Measurements from ENCODE around the gene SERGEF.

SERGEF gene

DNA sequence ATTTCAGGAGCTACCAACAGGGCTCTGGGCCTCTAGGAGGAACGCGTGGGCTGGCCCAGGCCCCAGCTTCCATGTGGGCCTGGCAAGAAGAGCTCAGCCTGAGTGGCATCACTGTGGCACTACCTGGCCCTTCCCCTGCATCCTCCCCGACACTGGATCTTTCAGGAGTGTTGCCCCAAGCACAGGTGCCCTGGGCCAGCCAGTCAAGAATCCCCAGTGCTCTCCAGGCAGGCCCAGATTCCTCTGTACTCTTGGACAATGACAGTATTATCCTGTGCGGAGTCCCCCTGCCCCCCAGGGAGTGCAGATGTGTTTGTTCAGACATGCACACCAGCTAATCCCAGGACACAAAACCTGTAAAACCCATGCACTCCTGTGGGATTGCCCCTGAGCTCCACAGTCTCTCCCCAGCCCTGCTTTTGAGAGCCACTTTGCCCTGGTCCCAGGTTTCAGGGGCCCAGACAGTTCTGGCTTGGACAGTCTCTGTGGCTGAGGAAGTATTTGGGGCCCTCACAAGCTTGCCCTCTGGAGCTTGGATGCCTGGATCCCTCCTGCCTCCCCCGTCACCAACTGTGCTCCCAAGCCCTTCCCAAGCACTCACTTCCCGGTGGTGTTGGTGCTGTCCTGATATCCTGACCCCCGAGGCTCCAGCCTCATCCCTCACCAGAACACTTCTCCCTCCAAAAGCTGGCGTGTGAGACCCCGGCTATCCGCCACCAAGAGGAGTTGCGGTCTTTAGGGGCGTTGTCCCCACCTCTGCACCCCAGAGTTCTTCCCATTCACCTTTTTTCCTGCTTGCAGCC, 238.4 kb downstream of the SERGEF start:
- in situ Hi-C loops (cut with MboI; ENCODE audit: low sequenced_read_pairs) = no loop called here

DNA sequence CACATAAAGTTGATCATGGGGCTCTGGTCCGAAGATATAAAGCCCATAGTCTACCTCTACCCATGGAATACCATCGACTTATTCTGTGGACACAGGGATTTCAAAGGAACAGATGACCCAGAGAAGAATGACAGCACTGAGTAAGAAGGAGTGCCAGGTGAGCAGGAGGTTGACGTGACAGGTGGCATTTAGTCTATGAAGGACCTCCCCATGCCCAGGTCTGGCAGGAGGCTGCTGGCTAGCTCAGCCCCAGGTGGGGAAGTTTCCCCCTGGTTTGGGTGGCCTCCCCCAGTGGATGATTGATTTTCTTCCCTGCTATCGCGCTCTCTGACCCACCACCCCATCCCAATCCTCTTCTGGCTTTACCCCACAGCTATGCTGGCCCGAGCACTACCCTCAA, 239.2 kb downstream of the SERGEF start:
- in situ Hi-C loops (cut with MboI; ENCODE audit: low sequenced_read_pairs) = no loop called here

DNA sequence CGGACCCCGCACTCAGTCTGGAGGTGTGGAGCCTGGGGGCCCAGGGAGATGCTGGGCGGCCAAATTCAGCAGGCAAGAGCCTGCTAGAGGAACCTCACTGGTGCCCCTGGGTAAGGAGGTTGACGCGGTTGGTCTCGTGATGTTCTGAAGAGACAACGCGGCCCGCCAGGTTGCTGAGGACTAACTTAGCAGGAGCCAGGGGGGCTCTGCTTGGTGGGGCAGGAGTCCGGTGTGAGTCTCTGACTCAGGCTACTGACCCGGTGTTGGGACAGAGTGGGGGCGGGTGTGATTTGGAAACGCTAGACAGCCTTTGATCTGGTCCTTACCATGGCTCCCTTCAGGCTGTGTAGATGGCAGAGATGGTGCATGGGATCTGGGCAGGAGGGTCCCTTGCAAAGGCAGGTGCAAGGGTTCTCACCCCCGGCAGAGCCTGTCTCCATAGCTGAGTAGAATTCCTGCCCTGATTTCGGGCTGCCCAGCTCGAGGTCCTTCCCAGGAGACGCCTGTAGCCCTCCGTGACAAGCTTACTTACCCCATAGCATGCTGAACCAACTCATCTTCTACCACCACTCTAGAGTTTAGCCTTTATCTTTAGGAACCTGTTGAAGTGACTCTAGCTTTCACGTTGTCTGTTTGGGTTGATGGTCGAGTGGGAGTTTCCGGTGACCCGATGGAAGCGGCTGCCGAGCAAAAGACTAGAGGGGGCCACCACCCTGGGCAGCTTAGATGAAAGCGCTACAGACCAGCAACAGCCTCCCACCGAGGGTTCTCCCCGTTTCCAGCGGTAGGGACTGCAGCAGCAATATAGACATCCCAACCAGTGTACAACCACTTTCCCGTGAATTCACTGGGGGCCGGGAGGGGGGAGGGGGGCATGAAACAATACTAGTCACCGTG, 239.9 kb downstream of the SERGEF start:
- in situ Hi-C loops (cut with MboI; ENCODE audit: low sequenced_read_pairs) = no loop called here

DNA sequence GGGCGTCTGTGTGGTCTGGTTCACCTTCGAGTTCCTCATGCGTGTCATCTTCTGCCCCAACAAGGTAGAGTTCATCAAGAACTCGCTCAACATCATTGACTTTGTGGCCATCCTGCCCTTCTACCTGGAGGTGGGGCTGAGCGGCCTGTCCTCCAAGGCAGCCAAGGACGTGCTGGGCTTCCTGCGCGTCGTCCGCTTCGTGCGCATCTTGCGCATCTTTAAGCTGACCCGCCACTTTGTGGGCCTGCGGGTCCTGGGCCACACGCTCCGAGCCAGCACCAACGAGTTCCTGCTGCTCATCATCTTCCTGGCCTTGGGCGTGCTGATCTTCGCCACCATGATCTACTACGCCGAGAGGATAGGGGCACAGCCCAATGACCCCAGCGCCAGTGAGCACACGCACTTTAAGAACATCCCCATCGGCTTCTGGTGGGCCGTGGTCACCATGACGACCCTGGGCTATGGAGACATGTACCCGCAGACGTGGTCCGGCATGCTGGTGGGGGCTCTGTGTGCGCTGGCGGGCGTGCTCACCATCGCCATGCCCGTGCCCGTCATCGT, 240.9 kb downstream of the SERGEF start:
- in situ Hi-C loops (cut with MboI; ENCODE audit: low sequenced_read_pairs) = no loop called here

DNA sequence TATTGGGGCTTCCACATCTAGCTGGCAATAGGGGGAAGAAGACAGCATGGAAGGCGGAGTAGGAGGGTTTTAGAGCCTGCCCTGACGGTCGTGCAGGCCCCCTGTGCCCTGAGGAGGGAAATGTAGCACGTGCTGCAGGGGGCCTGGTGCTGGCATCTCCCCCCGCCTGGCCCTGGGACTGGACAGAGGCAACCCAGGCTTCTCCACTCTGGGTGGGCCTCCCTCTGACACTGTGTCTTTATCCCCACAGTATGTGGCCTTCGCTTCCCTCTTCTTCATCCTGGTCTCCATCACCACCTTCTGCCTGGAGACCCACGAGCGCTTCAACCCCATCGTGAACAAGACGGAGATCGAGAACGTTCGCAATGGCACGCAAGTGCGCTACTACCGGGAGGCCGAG, 241.4 kb downstream of the SERGEF start:
- in situ Hi-C loops (cut with MboI; ENCODE audit: low sequenced_read_pairs) = no loop called here

DNA sequence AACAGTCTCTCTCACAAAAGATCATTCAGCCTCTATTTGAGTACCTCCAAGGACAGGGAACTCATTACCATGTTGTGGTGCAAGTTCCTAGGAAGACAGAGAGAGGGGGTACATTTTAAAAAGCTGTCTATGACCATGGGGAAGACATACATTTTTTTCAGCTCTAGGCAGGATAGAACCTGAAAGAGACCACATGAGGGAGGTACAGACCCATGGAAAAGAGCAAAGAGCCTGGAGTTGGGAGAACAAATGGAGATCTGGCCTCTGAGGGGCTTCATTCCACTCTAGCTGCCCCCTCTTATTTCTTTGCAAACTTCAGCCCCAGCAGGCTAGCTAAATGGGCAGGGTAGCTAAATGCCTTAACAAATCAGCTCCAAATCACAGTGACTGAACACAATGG, 241.9 kb downstream of the SERGEF start:
- in situ Hi-C loops (cut with MboI; ENCODE audit: low sequenced_read_pairs) = no loop called here

DNA sequence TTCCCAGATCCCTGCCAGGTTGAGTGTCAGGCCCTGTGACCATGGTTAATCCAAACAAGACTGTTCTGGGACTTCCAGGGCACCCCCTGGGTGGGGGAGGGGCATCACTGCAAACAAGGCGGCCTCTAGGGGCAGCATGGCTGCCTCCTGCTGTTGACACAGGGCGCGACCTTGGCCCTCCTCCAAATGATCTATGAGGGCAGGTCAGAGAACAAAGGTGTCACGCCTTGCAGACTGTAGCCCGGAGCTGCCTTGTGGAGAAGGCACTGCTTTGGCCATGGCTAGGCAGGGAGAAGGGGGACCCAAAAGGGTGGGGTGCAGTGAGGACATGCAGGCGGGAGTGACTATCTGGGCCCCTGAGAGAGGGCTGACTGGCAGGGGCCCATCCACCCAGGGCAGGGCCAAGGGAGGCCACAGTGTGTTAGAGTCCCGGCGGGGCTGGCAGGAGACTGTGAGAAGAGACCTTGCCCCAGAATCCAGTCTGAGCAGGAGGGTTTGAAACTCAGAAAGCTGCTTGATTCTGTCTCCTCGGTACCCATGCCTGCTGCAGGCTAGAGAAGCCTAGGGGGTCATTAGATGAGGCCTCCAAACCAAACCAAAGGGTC, 242.7 kb downstream of the SERGEF start:
- in situ Hi-C loops (cut with MboI; ENCODE audit: low sequenced_read_pairs) = no loop called here

DNA sequence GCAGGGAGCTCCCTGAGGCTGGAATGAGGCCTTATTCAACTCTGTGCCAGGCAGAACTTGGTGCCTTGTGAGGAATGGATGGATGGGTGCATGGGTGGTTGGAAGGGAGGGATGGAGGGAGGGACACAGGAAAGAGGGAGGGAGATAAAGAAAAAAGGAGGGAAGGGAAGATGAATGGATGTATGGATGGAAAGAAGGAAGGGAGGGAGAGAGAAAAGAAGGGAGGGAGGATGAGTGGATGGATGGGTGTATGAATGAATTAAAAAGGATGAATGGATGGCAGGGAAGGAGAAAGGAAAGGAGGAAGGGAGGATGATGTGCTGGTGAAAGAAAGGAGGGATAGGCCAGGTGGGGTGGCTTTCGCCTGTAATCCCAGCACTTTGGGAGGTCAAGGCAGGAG, 243.6 kb downstream of the SERGEF start:
- in situ Hi-C loops (cut with MboI; ENCODE audit: low sequenced_read_pairs) = no loop called here

DNA sequence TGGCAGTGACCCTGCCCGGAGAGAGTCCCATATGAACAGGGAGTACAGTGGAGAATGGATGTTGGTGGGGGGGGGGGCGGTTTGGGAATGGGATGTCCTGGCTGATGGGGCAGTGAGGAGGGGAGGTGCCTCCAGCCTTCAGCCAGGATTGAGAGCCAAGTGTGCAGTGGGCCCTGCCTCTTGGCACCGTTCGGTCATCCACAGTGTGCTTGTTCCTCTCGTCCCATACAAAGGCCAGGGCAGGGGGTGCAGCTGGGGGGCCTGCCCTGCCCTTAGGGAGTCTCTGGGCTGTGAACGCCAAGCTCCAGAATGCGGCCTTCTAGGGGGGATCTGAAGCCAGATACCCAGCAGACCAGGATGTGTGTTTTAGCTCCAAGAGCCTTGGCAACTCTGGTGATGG, 244.3 kb downstream of the SERGEF start:
- in situ Hi-C loops (cut with MboI; ENCODE audit: low sequenced_read_pairs) = no loop called here

DNA sequence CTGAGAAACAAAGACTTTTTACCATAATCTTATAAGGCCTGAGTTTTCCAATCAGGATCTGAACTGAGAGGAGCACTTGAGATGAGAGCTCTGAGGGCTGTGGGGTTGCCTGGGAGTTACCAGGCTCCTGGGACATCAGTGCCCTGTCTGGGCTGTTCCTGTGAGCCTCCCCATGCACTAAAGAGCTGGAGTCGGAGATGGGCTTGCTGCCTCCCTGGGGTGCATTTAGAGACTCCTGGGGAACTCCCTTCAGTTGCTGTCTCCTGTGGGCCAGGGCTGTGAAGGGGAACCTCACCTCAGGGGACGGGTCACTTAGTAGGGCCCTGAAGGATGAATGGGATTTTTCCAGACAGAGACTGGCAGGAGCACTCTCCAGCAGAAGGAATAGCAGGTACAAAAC, 244.9 kb downstream of the SERGEF start:
- in situ Hi-C loops (cut with MboI; ENCODE audit: low sequenced_read_pairs) = no loop called here

DNA sequence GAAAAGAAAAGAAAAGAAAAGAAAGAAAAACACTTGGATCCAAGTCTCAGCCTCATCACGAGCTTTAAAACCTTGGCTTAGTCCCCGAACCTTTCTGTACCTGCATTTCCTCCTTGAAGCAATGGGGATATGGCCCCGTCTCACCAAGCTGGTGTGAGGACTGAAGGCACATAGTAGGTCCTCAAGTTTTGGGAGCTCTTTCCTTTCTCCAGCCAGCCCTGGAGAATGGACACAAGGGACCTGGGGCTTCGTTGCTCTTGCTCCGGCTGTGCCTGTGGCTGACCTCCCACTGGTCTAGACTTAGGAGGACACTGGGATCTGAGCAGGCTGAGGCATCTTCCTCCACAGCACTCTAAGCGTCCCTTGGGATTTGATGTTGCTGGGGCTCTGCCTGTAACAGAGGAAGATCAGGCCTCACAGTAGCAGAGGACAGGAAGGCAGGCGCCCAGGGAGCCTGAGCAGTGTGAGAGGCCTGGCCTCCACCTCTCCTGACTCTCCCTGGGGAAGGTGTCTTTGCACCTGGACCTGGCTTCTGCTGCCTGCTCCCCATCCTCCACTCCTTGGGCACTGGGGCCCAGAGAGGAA, 245.5 kb downstream of the SERGEF start:
- in situ Hi-C loops (cut with MboI; ENCODE audit: low sequenced_read_pairs) = no loop called here

DNA sequence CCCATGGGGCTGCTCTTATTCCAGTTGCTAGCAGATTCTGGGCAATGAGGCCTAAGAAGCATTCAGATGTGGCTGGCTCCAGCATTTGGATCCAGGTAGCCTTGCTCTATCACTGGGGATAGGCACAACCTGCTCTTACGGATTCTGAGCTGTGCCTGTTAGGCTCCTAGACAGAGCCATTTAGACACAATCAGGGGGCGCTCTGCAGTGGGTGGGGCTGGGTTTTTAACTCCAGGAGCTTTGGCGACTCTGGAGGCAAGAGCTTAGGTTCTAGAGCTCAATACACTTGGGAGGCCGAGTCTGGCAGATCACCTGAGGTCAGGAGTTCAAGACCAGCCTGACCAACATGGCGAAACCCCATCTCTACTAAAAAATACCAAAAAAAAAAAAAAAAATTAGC, 246.3 kb downstream of the SERGEF start:
- in situ Hi-C loops (cut with MboI; ENCODE audit: low sequenced_read_pairs) = no loop called here

DNA sequence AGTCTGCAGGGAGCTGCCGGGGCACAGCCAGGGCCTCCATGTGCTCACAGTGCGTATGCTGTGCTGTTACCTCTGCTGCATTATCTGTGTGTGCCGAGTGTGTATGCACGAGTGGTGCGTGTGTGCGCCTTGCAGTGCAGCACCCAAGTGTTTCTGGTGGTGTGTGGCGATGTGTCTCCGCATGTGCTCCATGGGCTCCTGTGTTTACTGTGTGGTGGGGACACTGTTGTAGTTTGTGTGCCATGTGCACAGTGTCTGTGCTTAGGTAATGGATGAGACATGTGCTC, 246.8 kb downstream of the SERGEF start:
- in situ Hi-C loops (cut with MboI; ENCODE audit: low sequenced_read_pairs) = no loop called here

DNA sequence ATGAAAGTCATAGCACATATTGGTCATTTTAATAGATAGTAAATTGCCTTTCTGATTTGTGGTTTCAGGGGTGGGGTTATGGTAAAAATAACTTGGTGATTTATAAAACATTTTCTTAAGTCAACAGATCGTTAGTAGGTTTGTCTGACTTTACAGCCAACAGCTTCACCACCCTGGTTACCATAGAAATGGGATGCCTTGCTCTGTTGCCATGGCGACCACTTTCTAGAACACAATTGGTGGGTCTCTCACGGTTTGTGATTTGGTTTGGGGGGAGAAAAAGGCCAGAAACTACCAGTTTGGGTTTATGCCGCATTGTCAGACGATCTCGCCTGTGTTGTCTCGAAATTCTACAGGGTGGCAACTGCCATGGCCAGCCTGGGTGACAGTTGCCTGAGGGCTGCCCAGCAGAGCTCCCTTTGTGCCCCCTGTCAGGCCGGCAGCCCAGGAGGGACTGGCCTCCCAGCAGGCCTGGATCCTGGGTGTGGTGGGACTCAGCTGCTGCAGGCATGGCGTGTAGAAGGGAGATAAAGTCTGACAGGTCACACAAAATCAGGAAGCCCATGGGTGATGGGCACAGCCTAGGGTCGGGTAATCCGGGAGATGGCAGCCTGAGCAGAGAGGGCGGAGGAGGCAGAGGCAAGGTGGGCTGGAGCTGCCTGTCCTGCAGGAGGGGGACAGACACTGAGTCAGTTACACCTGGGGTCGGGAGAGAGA, 247.3 kb downstream of the SERGEF start:
- in situ Hi-C loops (cut with MboI; ENCODE audit: low sequenced_read_pairs) = no loop called here

DNA sequence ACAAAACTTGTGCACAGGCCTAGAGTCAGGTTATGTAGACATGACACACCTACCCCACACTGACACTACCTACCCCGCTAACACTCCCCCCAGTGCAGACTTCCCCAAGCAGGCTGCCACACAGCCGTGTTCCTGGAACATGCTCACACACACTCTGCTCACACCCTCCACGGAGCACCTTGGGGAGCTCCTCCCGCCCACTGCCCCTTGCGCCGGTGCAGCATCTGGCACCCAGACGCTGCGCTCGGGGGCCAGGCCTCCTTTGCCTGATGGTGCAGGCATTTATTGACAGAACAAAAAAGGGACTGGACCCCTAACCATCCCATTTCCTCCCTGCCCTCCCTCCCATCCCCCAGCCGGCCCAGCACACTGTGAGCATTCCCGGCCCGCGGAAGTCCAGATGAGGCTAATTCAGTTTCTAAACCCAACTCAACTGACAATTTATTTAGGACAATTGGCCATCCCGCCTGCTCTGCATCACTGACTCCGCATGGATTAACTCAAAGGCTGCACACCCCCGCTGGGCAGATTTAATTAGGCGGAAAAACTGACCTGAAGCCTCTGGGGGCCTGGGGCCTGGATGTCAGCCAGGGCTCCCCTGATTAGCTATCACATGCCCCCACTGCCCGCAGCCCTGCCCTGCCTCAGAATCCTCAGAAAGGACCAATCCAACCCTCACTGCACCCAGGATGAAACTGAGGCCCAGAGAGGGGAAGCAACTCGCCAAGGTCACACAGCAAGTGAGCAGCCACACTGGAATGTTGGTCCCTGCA, 248.2 kb downstream of the SERGEF start:
- in situ Hi-C loops (cut with MboI; ENCODE audit: low sequenced_read_pairs) = no loop called here

DNA sequence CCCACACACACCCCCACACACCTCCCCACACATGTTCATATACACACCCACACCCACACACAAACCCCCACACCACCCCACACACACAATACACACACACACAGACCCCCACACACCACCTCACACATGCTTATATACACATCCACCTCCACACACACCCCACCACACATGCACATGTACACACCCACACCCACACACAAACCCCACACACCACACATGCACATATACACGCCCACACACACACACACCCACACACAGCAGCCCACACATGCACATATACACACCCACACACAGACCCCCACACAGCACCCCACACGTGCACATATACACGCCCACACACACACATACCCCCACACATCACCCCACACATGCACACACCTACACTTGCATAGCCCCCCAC, 249.1 kb downstream of the SERGEF start:
- in situ Hi-C loops (cut with MboI; ENCODE audit: low sequenced_read_pairs) = no loop called here

DNA sequence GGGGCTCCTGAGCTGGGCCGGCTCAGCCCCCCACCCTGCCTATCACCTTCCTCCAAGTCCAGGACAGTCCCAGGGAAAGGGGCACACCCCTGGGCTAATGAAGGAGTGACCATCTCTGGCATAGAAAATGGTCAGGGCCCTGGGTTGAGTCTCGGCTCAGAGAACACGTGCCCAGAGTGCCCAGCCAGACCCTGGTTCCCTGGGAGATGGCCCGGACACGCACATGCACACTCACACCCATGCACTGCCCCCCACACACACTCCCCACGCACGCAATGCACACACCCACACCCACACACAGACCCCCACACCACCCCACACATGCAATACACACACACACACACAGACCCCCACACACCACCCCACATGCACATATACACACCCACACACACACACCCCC, 249.6 kb downstream of the SERGEF start:
- in situ Hi-C loops (cut with MboI; ENCODE audit: low sequenced_read_pairs) = no loop called here

DNA sequence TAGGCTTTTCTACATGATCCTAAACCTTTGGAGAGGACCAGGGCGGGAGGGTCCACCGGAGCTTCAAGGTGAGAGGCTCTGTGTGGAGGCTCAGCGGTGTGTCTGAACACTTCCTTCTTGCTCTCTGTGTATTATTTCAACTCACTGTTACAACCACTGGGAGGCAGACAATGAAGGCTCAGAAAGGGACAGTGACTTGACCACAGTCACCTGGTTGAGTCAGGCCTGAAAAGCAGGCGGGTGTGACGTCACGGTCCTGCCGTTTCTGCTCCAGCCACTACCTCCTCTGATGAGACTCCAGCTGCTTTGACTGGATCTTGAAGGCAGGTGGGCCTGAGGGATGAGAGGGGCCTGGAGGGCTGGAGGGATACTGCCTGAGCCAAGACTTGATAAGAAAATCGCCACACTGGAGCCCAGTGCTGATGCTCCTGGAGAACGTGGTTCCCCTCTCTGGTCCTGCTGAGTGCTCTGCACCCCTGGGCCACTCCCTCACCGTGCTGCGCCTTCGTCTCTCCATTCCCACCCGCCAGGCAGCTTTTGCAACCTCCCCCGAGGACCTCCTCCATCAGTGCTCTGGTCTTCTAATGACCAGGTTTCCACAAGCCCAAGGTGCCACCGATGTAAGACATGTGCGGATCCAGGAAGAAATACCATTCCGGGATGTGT, 250.4 kb downstream of the SERGEF start:
- in situ Hi-C loops (cut with MboI; ENCODE audit: low sequenced_read_pairs) = no loop called here
